B cell (primary cell): ENCODE results near the gene PTPRU. TPM values are rescaled to one million over a fixed set of nuclear protein-coding genes. Genes with fewer than 3 reads are reported as not detected.

Experiments
- ATAC-seq: fragments of 200-7000 bp; cut with Tn5 transposase; one replicate; pipeline ENCODE4 v1.10.0; 2021; ENCODE audit warnings: low read depth, mild to moderate bottlenecking, moderate number of reproducible peaks, moderate library complexity
- CTCF ChIA-PET: fragments of 350-600 bp; sonication (Branson Sonifier 250); formaldehyde crosslinking; loops from one replicate; lab custom pipeline; 2021; ENCODE audit warnings: antibody characterized with exemption, inconsistent platforms; lab: Charles Lee
- POLR2A ChIA-PET: fragments of 350-600 bp; sonication (Branson Sonifier 250); formaldehyde crosslinking; loops from one replicate; lab custom pipeline; 2021; ENCODE audit warnings: antibody characterized with exemption; lab: Charles Lee
- DNase-seq: peaks from one replicate; pipeline ENCODE4 v3.0.0; 2013
- H2AFZ ChIP-seq: 2 replicates; pipeline ENCODE4 v1.6.1; 2012; ENCODE audit warnings: mild to moderate bottlenecking, low read depth, low read length; ENCODE audit not compliant: insufficient read depth, poor library complexity, severe bottlenecking
- H3K27ac ChIP-seq, 2 donors: 1 replicate in 1 of 2; 2 replicates in 1 of 2; pipeline ENCODE4 v1.5.1; 2012 to 2013; ENCODE audit warnings: low read length in 2 of 2, mild to moderate bottlenecking in 2 of 2, moderate library complexity in 1 of 2
- H3K27me3 ChIP-seq, 4 experiments: fragments of 200-600 bp in 1 of 4; sonication (generic) in 1 of 4; replicated peaks in 1 of 4; 1 replicate in 2 of 4; 2 replicates in 2 of 4; pipeline versions ENCODE4 v1.6.1 to v1.7.0; 2013 to 2016; ENCODE audit warnings: low read length in 3 of 4, mild to moderate bottlenecking in 2 of 4, mixed read lengths in 1 of 4, moderate library complexity in 1 of 4; ENCODE audit not compliant: insufficient read depth in 4 of 4, control insufficient read depth in 3 of 4; ENCODE audit errors: control extremely low read depth in 1 of 4
- H3K36me3 ChIP-seq, 2 experiments: replicated peaks in 1 of 2; 1 replicate in 1 of 2; 2 replicates in 1 of 2; pipeline versions ENCODE4 v1.6.1 to v1.7.1; 2013; ENCODE audit warnings: low read length in 1 of 2; ENCODE audit not compliant: insufficient read depth in 2 of 2, control insufficient read depth in 1 of 2; ENCODE audit errors: control extremely low read depth in 1 of 2, extremely low read depth in 1 of 2
- H3K4me1 ChIP-seq, 2 donors: fragments of 200-600 bp in 1 of 2; sonication (generic) in 1 of 2; 1 replicate in 1 of 2; 2 replicates in 1 of 2; pipeline versions ENCODE4 v1.5.1 to v1.6.1; 2013 to 2017; ENCODE audit warnings: low read length in 2 of 2; ENCODE audit not compliant: control insufficient read depth in 2 of 2, insufficient read depth in 2 of 2
- H3K4me2 ChIP-seq: replicated peaks from 2 replicates; pipeline ENCODE3; 2012; ENCODE audit warnings: mild to moderate bottlenecking, low read depth, low read length; ENCODE audit not compliant: poor library complexity, severe bottlenecking
- H3K4me3 ChIP-seq, 5 experiments: fragments of 200-600 bp in 1 of 5; sonication (generic) in 1 of 5; 1 replicate in 3 of 5; 2 replicates in 2 of 5; pipeline versions ENCODE4 v1.5.1 to v1.7.0; 2011 to 2016; ENCODE audit warnings: low read length in 4 of 5, mild to moderate bottlenecking in 4 of 5, low read depth in 2 of 5, control low read depth in 1 of 5, moderate library complexity in 1 of 5; ENCODE audit not compliant: insufficient read depth in 1 of 5; ENCODE audit errors: control extremely low read depth in 1 of 5, extremely low read depth in 1 of 5
- H3K79me2 ChIP-seq: fragments of 200-600 bp; sonication (generic); one replicate; pipeline ENCODE4 v1.6.0; 2016; ENCODE audit warnings: low read length; ENCODE audit not compliant: control insufficient read depth, insufficient read depth
- H3K9ac ChIP-seq: fragments of 200-600 bp; sonication (generic); 2 replicates; pipeline ENCODE4 v1.6.1; 2017; ENCODE audit warnings: mild to moderate bottlenecking, low read length, moderate library complexity
- H3K9me3 ChIP-seq, 3 donors: one replicate each; pipeline versions ENCODE4 v1.6.1 to v1.7.1; 2013; ENCODE audit warnings: low read length in 2 of 3; ENCODE audit not compliant: control insufficient read depth in 2 of 3, insufficient read depth in 1 of 3; ENCODE audit errors: control extremely low read depth in 1 of 3
- H4K20me1 ChIP-seq: 2 replicates; pipeline ENCODE4 v1.6.0; 2012; ENCODE audit warnings: mild to moderate bottlenecking, low read length; ENCODE audit not compliant: insufficient read depth, control insufficient read depth, poor library complexity, severe bottlenecking
- H3K27ac Mint-ChIP-seq: one replicate; pipeline ENCODE4 v1.8.0; 2021; ENCODE audit warnings: mixed read lengths
- H3K27me3 Mint-ChIP-seq: one replicate; pipeline ENCODE4 v1.8.0; 2021; ENCODE audit warnings: mixed read lengths
- H3K4me1 Mint-ChIP-seq: one replicate; pipeline ENCODE4 v1.8.0; 2021; ENCODE audit warnings: mixed read lengths
- H3K4me3 Mint-ChIP-seq: one replicate; pipeline ENCODE4 v1.8.0; 2021; ENCODE audit warnings: mixed read lengths
- H3K9me3 Mint-ChIP-seq: one replicate; pipeline ENCODE4 v1.8.0; 2022; ENCODE audit warnings: mixed read lengths; ENCODE audit not compliant: insufficient read depth
- EZH2 ChIP-seq: IDR thresholded peaks from 2 replicates; pipeline ENCODE4 v1.6.1; 2012; ENCODE audit warnings: borderline replicate concordance, low read depth, mild to moderate bottlenecking, moderate library complexity, low read length; ENCODE audit not compliant: insufficient read depth, poor library complexity, severe bottlenecking
- WGBS: methylation state at CpG from one replicate; pipeline ENCODE4 v1.1.5; 2013; ENCODE audit warnings: missing lambda C conversion rate; ENCODE audit not compliant: insufficient coverage; 5-methylcytosine and 5-hydroxymethylcytosine counted together
- intact Hi-C: fragments of 100-400 bp; cut with micrococcal nuclease; formaldehyde crosslinking; loops from one replicate; pipeline ENCODE4 v1.10.0; 2022
- polyA plus RNA-seq: library from polyadenylated mRNA; depleted of rRNA; stranded (reverse); fragments of >200 nt; gene quantifications from 2 replicates; pipeline ENCODE4 v1.2.3, GENCODE V29; 2012
- total RNA-seq, 2 donors: library from RNA; stranded (reverse); fragments of 120-200 nt in 1 of 2; gene quantifications; 1 replicate in 1 of 2; 2 replicates in 1 of 2; pipeline versions ENCODE4 v1.2.3 to v1.2.4, GENCODE V29; 2013 to 2022
- TF ChIP-seq, protein P1 (sequence below): fragments of 200-600 bp; IDR thresholded peaks from one replicate; pipeline ENCODE4 v1.8.0; 2022; ENCODE audit warnings: antibody characterized with exemption, mild to moderate bottlenecking

Gene PTPRU
- total and polyA plus RNA-seq, 2 donors (not counting 1 experiment from before 2014, with no cell fraction given) = 0.10 to 0.25 TPM

DNA sequence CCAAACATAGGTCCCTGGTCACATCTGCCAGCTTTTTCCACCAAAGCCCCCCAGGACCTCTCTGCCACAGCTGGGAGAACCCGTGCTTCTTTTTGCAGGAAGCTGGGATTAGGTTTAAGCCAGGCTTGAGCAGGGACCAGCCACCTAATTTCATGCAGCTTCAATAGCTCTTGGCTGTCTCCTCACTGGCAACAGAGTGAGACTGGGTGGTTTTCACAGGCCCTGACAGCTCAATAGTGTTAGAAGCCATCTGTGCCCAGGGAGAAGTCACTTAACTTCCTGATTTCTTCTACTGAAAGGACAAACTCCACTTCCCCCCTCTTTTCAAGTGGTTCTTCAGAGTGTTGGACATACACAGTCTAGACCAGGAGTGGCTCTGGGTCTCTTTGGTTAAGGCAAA, 34.3 kb upstream of the PTPRU start:
- intact Hi-C loops = loop anchor here (2.0 kb wide), 1 partner anchor 167 kb away; no protein-coding TSS in a partner anchor
- no peak overlapping the region for H3K4me3 Mint-ChIP-seq
- WGBS = 100% methylated on average over 1 of the region's 1 CpG

More for the DNA sequence above, 34.3 kb upstream of the PTPRU start:
- ATAC-seq (no peak), DNase-seq (no peak)
- TF ChIP-seq, protein P1, sequence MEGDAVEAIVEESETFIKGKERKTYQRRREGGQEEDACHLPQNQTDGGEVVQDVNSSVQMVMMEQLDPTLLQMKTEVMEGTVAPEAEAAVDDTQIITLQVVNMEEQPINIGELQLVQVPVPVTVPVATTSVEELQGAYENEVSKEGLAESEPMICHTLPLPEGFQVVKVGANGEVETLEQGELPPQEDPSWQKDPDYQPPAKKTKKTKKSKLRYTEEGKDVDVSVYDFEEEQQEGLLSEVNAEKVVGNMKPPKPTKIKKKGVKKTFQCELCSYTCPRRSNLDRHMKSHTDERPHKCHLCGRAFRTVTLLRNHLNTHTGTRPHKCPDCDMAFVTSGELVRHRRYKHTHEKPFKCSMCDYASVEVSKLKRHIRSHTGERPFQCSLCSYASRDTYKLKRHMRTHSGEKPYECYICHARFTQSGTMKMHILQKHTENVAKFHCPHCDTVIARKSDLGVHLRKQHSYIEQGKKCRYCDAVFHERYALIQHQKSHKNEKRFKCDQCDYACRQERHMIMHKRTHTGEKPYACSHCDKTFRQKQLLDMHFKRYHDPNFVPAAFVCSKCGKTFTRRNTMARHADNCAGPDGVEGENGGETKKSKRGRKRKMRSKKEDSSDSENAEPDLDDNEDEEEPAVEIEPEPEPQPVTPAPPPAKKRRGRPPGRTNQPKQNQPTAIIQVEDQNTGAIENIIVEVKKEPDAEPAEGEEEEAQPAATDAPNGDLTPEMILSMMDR = no peak
- no peak for TF ChIP-seq EZH2
- POLR2A ChIA-PET = interaction anchor here (0.8 kb wide), 1 partner anchor 20 kb away, joined by 3 read pairs; the partner anchor contains the start of gene SRSF4
- peaks cover 0 to 20% of the 10 kb centered on the region in 2 experiments for H3K36me3 ChIP-seq
- no peak overlapping the region for H3K9ac ChIP-seq
- no peak overlapping the region for H3K27ac ChIP-seq
- H3K27me3 ChIP-seq = no peaks in the 10 kb centered on the region
- Mint-ChIP-seq H3K27me3 (no peaks in the 10 kb centered on the region), H3K9me3 (no peaks in the 10 kb centered on the region), H3K27ac (no peak overlapping the region), H3K4me1 (peaks cover 2% of the 10 kb centered on the region)
- peaks cover 0 to 4% of the 10 kb centered on the region in 2 donors for H3K4me1 ChIP-seq
- CTCF ChIA-PET = interaction anchor here (0.7 to 5.9 kb wide), 43 partner anchors 11 to 842 kb away, joined by 3 to 112 read pairs (median 4); partner anchors contain the start of genes SRSF4, TMEM200B and YTHDF2
- H3K9me3 ChIP-seq = no peaks in the 10 kb centered on the region
- H3K4me3 ChIP-seq = no peak overlapping the region
- H3K4me2 ChIP-seq = no peak overlapping the region
- H2AFZ ChIP-seq = no peak overlapping the region
- no peaks in the 10 kb centered on the region for H3K79me2 ChIP-seq
- peaks cover 6% of the 10 kb centered on the region for H4K20me1 ChIP-seq
